ENCODE measurements around the gene ABCD3.
"Not testable (repeated sequence)": the region's sequence is repeated elsewhere in the genome, so short reads cannot be mapped to it uniquely, and the experiment has no call there.

Gene ABCD3

GRCh38 chr1:94553931-94554330, 135.7 kb downstream of the ABCD3 start:
- no peak for DNase-seq

- no peak for DNase-seq
These were observed 136.4 kb downstream of the ABCD3 start for GRCh38 chr1:94554580-94554979.

GRCh38 chr1:94555091-94555490, 136.9 kb downstream of the ABCD3 start:
- DNase-seq, result no peak

GRCh38 chr1:94559921-94560320, 141.7 kb downstream of the ABCD3 start:
- DNase-seq, result no peak

GRCh38 chr1:94560333-94560732, 142.1 kb downstream of the ABCD3 start:
- DNase-seq, result no peak

GRCh38 chr1:94562519-94563260, 144.5 kb downstream of the ABCD3 start:
- no peak for DNase-seq

GRCh38 chr1:94565901-94566300, 147.7 kb downstream of the ABCD3 start:
- DNase-seq, result no peak

- DNase-seq, result not testable (repeated sequence)
These were observed 148.2 kb downstream of the ABCD3 start for GRCh38 chr1:94566436-94566835.

GRCh38 chr1:94567975-94568607, 149.9 kb downstream of the ABCD3 start:
- DNase-seq, result not testable (repeated sequence)
